NAMALWA (cell line): ENCODE results near the gene RAB40C.

Experiments used
- DNase-seq: peaks from one replicate; pipeline ENCODE4 v3.0.0-alpha.2; 2015; ENCODE audit warnings: low spot score

Gene RAB40C

DNA sequence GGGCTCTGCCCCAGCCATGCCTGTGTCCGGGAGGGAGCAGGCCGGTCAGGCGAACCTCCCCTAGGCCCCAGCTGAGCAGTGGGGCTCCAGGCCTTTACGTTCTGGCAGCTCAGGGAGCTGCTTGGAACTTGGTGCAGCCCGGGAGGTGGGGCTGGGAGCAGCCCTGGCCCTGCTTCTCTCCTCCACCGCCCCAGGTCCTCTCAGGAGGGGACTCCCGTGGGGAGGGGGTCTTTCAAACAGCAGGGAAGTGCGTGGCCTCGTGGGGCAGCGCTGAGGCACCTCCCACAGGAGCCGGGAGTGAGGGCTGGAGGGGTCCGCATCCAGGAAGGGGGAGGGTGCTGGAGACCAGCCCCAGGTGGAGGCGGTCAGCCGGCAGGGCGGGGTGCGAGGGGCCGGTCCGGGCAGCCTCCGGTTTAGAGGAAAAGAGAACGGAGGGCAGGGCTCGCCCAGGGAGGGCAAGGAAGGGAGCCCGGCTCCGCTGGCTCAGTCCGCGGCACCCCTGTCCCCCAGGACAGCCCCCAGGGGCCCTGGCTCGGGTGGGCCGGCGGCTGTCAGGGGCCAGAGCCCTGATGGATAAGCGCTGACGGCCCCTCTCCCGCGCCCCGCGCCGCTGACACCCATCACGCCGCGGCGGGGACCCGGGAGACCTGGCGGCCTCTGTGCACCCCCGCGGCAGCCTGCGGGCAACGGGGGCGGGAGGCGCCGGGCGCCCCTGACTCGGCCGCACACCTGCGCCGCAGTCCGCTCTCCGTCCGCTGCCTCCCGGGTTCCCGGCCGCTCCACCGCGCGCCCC lies 30.3 kb upstream of the RAB40C start:
- no peak for DNase-seq

DNA sequence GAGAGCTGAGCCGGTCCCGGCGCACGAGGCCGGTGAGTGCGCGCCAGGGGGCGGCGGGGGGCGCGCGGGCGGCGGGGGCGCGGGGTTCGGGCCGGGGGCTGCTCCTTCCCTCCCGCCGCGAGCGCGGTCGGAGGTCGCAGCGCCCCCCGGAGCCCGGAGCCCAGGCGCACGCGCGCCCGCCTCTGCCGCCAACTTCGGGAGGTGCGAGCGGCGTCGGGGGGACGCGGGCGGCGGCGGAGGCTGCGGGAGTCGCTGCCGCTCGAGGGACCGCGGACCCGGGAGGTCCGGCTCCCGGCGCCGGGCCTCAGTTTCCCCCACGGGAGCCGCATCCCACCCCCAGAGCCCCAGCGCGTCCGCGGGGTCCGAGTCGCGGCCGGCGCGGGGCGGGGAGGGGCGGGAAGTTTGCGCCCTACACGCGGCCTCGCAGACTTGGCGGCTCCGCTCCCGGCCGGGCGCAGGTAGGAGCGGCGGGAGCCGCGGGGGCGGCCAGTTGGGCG lies 29.6 kb upstream of the RAB40C start, which contains the start of gene PRR35:
TSS of gene PRR35 (plus strand) at position 191 of the 497 bp plus-strand sequence. CDS start 2,901 bp downstream, outside the sequence.
- no peak for DNase-seq

DNA sequence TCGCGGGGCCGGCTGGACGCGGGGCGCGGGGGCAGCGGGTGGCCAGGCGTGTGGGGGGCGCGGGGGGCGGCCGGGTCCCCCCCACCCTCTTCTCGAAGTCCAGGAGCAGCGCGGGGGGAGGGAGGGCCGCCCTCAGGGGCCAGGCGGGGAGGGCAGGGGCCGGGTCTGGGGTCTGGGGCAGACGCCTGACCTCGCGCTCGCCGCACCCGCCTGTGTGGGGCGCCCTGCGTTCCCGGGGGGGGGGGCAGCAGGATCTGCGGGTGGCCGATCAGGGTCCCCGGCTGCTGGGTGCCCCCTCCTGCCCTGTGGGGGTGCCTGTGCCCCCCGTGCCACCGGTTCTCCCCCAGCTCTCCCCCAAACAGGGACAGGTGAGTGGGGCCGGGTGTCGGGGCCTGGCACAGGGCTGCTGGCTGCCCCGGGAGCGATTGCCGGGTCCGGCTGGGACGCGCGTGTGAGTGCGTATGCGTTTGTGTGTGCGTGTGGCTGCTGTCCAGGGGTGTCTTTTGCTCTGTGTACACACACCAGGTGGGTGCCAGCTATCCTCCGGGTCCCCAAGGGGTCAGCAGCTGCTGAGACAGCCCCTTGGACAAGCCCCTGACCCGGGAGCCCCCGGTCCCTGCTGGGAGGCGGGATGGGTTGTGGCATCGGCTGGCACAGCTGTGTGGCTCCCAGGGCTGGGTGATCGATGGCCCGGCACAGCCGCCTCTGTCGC lies 29.0 kb upstream of the RAB40C start:
- no peak for DNase-seq

DNA sequence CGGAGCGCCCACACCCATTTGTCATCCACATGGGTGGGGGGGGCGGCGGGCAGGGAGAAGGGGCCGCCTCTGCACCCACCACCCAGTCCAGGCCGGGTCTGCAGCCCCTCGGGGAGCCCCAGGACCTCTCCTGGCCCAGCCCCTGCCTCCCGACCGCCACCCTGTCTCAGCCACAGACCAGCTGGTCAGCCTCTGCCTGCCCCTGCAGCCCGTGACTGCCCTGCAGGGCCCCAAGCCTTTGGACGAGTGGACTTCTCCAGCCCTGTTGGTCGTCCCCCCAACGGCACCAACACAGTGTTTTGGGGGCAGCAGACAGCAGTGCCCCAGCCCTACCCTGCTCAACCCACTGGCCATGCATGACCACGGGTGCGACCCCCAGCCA lies 28.5 kb upstream of the RAB40C start:
- DNase-seq: no peak

DNA sequence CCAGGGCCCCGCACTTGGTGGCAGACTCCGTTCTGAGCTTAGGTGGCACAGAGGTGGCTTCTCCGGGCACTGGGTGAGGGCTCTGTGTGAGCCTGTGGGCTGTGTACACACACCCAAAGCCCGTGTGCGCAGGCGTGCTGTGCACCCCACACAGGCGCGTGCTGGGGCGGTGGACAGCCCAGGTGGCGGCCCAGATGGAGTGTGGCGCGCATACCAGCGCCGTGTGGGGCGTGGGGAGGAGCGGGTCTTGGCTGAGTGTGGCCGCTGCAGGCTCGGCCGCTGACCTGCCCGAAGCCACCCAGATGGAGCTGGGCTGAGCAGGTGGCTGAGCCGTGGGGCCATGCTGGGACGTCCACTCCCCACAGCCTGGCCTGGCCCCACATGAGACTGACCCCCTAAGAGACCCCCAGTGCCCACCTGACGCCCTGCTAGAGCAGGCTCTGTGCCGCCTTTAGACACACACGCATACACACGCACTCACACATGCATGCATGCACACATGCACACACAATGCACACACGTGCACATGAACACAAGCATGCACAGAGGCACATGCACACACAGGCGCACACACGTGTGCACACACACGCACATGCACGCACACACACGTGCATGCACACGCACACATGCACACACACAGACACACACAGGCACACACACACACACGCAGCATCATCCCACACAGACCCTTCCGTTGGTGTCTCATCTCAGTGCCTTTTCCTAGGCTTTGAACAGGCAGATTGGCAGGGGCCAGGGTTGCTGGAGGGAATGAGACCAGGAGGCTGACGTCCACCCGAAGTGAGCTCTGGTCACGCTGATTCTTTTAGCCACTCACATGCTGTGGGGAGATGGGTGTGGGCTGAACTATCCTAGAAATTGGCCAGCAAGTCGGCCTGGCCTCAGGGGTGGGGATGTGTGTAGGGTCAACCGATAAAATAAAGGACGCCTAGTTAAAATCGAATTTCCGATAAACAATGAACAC lies 27.6 kb upstream of the RAB40C start:
- DNase-seq: no peak

DNA sequence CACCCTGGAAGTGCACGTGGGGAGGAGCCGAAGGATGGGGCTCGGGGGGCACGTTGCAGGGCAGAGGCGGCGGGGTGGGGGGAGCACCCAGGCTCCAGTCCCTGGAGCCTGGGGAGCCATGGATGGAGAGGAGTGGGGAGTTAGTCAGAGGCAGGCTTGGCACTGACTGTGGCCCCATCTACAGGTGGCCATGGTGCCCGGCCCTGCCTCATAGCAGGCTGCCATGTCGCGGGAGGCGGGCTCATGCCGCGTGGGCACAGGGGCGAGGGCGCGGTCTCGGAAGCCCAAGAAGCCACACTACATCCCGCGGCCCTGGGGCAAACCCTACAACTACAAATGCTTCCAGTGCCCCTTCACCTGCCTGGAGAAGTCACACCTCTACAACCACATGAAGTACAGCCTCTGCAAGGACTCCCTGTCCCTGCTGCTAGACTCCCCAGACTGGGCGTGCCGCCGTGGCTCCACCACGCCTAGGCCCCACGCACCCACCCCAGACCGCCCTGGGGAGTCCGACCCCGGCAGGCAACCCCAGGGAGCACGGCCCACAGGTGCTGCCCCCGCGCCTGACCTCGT lies 26.7 kb upstream of the RAB40C start:
- no peak for DNase-seq

DNA sequence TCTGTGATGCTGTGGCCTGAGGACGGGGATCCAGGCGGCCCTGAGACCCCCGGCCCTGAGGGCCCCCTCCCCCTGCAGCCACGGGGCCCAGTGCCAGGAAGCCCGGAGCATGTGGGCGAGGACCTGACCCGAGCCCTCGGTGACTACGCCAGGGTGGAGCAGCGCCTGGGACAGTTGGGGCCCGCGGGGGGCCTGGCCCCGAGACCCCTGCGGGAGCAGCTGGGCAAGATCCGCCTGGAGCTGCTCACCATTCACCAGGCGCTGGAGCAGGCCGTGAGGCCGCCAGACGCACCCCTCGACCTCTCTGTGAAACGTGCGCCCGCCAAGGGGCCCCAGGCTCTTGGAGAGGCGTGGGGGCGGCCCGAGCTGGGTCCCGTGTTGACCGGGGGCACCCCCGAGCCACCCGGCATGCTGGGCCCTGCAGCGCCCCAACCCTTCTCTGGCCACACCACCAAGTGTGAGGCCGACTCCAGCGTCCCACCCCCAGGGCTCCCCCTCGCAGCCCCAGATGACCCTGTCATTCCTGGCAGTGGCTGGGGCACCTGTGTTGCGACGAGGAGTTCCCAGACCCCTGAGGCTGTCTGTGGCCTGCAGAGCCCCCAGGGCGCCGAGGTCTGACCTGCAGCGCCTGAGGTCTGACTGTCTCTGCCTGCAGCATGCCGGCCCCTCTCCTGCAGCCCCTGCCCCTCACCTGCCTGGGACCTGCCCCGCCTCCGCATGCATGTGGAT lies 25.0 kb upstream of the RAB40C start:
- DNase-seq: no peak

DNA sequence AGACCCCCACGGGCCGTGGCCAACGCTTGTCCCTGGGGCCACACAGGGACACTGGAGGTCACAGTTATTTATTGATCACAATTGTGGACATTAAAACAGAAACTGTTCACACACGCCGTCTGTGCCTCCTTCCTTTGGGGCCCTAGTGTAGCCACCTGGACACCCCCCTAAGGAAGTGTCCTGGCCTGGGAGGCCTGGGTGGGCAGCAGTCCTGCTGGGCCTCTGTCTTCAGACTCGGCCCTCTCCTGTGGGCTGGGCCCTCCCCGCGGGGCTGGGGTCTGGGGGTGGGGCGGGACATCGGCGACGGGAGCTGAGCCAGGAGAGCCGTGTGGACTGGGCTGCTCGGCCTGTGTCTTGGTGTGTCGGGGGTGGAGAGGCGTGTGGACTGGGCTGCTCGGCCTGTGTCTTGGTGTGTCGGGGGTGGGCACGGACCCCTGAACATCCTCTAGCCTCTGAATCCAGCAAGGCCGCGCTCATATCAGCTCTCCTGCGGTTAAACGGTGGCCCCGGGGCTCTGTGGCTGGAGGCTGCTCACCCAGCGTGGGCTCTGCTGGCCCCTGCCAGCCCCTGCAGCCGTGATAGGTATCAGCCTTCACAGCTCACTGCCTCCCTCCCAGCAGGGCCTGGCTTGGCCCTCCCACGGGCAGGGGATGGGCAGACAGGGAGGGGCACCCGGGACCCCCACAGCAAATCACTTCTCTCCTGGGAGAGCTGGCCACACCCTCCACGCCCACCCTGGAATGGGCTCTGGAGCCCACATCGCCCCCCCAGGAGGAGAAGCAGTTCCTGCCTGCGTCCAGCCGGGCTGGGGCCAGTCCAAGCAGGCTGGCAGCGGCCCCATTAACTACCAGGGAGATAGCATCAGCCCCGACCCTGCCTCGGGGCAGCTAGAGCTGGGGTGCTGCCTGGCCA lies 24.2 kb upstream of the RAB40C start:
- DNase-seq: no peak

DNA sequence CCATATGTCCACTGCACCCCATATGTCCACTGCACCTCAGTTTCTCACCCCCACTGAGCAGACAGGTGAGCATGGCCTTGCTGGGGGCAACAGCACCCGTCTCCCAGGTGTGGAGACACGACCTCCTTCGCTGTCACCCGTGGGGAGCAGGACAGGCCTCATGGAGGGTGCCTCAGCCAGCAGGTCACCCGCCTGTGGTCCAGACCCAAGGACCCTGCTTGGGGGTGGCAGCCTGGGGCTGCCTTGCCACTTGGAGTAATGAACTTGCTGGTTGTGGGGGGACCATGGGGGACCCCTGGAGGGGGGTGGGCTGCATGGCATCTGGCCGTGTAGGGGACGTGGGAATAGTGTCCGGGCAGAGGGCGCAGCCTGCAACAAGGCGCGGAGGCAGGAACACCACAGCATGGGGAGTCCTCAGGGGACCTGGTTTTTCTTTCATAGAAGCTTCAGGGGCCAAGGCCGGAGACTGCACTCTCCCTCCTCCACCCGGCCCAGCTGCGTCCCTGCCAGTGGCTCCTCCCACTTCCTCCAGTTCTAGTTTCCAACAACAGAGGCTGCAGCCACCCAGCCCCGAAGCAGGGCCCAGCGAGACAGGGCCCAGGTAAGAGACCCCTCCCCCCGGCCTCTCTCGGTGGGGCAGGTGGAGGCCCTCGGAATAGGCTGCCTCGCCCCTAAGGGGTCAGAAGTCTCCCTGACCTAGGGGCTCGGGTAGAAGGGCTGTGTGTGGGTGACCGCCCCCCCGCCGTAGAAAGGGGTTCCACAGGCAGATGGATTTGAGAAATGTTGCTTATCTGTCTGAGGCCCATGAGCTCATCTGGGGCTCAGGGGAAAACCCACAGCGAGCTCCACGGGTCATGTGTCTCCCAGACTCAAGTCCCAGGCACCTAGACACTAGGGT lies 23.1 kb upstream of the RAB40C start, which contains the start of gene NHLRC4:
TSS of gene NHLRC4 (plus strand) at position 531 of the 898 bp plus-strand sequence. CDS start 1,043 bp downstream, outside the sequence.
- DNase-seq: peak; percentile 88

DNA sequence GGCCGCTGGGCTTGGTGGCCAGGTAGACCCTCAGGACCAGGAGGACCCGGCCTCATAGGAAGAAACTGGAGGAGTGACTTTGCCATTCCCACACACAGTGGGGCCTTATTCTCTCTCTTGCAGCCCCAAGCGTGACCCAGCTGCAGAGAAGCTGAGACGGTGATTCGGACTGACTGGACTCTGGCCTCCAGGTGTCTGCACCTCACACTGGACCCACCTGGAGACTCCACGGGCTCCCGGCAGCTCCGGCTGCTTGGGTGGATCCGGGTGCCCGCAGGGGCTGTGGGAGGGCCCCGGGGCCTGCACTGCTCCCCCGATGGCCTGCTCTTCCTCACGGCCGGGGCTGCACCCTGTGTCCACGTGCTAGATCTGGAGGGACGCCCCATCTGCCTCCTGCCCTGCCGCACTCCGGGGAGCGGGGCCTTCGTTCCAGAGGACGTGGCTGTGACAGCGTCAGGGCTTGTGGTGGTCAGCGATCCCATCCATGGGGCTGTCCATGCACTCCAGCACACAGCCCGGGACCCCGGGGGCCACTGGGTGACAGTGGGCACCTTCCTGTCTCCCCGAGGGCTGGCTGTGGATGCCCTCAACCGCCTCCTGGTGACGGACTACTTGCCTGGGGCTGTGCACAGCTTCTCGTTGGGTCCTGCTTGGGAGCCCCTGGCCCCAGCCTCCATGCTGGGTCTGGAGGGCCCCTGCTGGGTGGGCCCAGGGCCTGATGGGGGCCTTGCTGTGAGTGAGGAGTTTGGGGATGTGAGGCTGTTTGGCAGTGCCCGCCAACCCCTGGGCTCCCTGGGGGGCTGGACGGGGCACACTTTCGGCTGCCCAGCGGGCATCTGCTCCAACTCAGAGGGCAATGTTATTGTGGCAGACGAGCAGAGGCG lies 22.3 kb upstream of the RAB40C start:
- DNase-seq: no peak

DNA sequence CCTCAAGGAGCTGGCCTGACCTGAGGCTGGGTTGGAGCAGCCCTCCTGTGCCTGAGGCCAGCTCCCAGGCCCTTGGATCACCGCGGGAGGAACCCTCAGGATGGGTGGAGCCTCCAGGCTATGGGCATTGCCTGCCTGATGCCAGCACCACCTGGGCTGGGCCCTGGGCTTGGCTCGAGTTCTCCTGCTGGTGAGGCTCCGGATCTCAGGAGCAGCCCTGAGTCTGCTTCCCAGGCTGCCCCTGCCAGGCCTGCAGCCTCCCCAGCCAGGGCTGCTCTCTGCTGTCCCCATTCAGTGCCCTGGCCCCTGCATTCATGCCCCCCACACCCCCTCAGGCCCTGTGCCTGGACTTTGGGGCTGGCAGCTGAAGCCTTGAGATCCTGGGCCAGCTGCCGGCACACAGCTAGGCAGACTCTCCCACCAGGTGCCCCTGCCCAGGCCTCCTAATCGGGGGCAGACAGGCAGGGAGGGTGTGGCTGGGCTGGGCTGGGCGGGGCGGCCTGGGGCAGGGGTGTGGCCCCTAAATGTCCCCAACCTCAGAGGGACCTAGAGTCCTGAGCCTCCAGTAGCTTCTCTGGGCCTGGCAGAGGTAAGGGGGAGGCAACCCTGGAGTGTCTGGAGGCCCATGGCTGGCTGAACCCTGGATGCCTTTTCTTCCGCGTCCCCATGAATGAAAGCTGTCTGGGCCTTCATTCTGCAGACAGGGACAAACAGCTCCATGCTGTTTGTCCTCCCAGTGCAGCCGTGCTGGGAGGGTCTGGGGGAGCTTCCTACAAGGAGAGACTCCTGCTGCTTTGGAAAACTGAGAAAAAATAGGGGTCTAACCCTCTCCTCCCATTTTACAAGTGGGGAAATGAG lies 21.2 kb upstream of the RAB40C start:
- no peak for DNase-seq

DNA sequence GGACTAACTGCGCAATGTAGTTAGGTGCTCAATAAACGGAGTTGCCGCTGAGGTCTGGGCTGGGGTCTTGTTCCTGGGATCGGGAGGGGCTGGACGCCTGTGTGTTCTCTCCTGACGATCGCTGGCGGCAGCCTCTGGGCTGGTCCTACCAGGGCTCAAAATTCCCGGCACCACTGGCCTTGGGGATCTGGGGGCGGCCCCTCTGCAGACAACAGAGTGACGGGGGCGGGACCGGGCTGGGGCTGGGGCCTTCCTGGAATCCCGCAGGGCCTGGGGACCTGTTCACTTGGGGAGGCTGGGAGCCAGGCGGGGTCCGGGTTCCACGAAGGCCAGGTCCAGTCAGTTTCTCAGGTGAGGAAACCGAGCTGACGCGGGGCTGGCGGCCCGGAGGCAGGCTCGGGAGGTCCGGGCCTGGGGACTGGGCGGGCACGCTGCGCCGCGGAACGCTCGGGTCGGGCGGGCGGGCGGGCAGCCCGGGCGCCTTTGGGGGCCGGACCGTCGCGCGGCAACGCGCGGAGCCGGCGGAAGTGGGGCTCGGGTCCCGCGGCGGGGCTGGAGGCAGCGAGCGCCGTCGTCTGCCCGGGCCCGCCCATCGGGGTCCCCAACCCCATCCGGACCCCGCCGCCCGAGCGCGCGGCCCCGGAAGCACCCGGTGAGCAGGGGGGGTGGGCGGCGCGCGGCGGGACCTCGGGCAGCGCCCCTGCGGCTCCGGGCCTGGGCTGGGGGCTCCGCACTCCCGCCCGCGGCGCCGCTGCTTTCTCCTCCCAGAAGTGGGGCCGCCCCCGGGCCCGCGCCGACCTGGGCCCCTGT lies 20.2 kb upstream of the RAB40C start, which contains the start of gene PIGQ:
TSS of gene PIGQ (plus strand) at position 524 of the 810 bp plus-strand sequence. CDS start 4,107 bp downstream, outside the sequence.
- peak; percentile 68 for DNase-seq

DNA sequence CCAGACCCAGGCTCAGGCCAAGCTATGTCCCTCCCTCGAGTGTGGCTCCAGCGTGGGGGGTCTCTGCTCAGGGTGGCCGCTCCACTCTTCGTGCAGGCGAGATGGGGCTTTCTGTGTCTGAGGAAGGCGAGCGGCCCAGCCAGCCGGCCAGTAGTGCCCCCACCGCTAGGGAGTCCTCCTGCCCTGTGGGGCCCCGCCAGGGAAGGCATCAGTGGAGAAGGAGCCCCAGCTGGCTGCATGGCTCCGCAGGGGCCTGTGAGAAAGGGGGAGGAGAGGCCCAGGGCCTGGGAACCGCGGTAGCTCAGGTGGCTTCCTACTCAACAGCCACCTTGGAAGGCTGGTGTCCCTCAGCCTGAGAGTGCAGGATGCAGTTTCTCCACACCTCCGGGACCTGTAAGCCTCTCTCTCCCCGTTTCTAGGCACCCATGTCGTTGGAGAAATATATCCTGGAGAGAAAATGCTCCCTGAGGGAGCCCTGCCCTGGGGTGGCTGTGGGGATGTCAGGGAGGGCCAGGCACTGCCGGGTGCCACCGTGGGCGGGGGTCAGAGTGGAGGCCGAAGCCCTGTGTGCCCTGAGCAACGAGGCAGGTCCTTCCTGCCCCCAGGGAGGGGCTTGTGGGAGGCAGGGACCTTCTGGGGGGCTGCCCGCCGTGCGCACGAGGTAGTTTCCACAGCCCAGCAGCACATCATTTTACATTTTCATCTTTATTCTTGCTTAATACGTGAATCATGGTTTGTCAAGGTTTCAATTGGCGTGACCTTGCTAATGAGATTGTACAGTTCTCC lies 16.8 kb upstream of the RAB40C start:
- DNase-seq: no peak

DNA sequence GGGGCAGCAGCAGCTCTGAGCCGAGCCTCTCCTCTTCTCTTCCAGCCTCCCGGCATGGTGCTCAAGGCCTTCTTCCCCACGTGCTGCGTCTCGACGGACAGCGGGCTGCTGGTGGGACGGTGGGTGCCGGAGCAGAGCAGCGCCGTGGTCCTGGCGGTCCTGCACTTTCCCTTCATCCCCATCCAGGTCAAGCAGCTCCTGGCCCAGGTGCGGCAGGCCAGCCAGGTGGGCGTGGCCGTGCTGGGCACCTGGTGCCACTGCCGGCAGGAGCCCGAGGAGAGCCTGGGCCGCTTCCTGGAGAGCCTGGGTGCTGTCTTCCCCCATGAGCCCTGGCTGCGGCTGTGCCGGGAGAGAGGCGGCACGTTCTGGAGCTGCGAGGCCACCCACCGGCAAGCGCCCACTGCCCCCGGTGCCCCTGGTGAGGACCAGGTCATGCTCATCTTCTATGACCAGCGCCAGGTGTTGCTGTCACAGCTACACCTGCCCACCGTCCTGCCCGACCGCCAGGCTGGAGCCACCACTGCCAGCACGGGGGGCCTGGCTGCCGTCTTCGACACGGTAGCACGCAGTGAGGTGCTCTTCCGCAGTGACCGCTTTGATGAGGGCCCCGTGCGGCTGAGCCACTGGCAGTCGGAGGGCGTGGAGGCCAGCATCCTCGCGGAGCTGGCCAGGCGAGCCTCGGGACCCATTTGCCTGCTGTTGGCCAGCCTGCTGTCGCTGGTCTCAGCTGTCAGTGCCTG lies 15.7 kb upstream of the RAB40C start:
- no peak for DNase-seq
